Panc1 (cell line): ENCODE measurements around the gene MEGF11. TPM values are rescaled to one million over a fixed set of nuclear protein-coding genes. Genes with fewer than 3 reads are reported as not detected.

Experiments
- ATAC-seq: fragments of 200-7000 bp; cut with Tn5 transposase; 2 replicates; pipeline ENCODE4 v1.9.1; 2020; ENCODE audit warnings: mild to moderate bottlenecking, moderate library complexity
- BruUV-seq: library from RNA; stranded (reverse); fragments of 400-500 nt; replicated peaks from 2 replicates; lab custom pipeline; 2021; lab: Mats Ljungman, UMichigan
- CTCF ChIA-PET: fragments of 300-600 bp; sonication (Branson Sonifier 250); formaldehyde crosslinking; loops from one replicate; lab custom pipeline; 2022; ENCODE audit warnings: antibody characterized with exemption; lab: Charles Lee
- POLR2A ChIA-PET: fragments of 300-600 bp; sonication (Branson Sonifier 250); formaldehyde crosslinking; loops from one replicate; lab custom pipeline; 2022; ENCODE audit warnings: antibody characterized with exemption; lab: Charles Lee
- DNase-seq: peaks from one replicate; pipeline ENCODE4 v3.0.0-alpha.2; 2010; ENCODE audit warnings: low read depth, low spot score
- H3K27ac ChIP-seq: 2 replicates; pipeline ENCODE4 v1.5.1; 2011; ENCODE audit warnings: mild to moderate bottlenecking, low read length, inconsistent platforms
- H3K27me3 ChIP-seq: fragments of 200-500 bp; sonication (Bioruptor generic); 2 replicates; pipeline ENCODE4 v1.6.0; 2014; ENCODE audit warnings: low read length, inconsistent platforms; ENCODE audit not compliant: control insufficient read depth, insufficient read depth
- H3K36me3 ChIP-seq: fragments of 200-500 bp; sonication (Bioruptor generic); 2 replicates; pipeline ENCODE4 v1.5.1; 2014; ENCODE audit warnings: inconsistent platforms, mild to moderate bottlenecking, low read length, moderate library complexity; ENCODE audit not compliant: control insufficient read depth, insufficient read depth
- H3K4me1 ChIP-seq: 2 replicates; pipeline ENCODE4 v1.5.1; 2011; ENCODE audit warnings: inconsistent platforms, mild to moderate bottlenecking, low read length, moderate library complexity; ENCODE audit not compliant: control insufficient read depth, insufficient read depth
- H3K4me3 ChIP-seq, 2 experiments: 2 replicates each; pipeline ENCODE4 v1.5.1; 2011 to 2012; ENCODE audit warnings: low read depth in 2 of 2, low read length in 2 of 2, mild to moderate bottlenecking in 2 of 2, inconsistent platforms in 1 of 2, moderate library complexity in 1 of 2
- H3K9me3 ChIP-seq: fragments of 200-500 bp; sonication (Bioruptor generic); 2 replicates; pipeline ENCODE4 v1.5.1; 2014; ENCODE audit warnings: low read depth, mild to moderate bottlenecking, inconsistent platforms, low read length, moderate library complexity; ENCODE audit not compliant: control insufficient read depth, insufficient read depth
- POLR2AphosphoS5 ChIP-seq: IDR thresholded peaks from 2 replicates; pipeline ENCODE4 v1.6.1; 2012; ENCODE audit warnings: mild to moderate bottlenecking, low read depth, low read length, moderate library complexity
- SIN3A ChIP-seq: IDR thresholded peaks from 2 replicates; pipeline ENCODE4 v1.6.1; 2012; ENCODE audit warnings: low read depth, mild to moderate bottlenecking, low read length, moderate library complexity, borderline replicate concordance; ENCODE audit not compliant: insufficient read depth
- TCF7L2 ChIP-seq: IDR thresholded peaks from 2 replicates; pipeline ENCODE4 v1.6.1; 2011; ENCODE audit warnings: mild to moderate bottlenecking, low read depth, low read length, inconsistent platforms
- in situ Hi-C: cut with HindIII; loops from 2 replicates; pipeline ENCODE4 v1.10.0; 2016; ENCODE audit warnings: low sequenced_read_pairs, low pct_unique_long_range_greater_than_20kb
- intact Hi-C: fragments of 100-400 bp; cut with micrococcal nuclease; formaldehyde crosslinking; loops from one replicate; pipeline ENCODE4 v1.10.0; 2022; ENCODE audit not compliant: unreplicated experiment
- total RNA-seq: library from RNA; stranded (reverse); gene quantifications from one replicate; pipeline ENCODE4 v1.2.1, GENCODE V29; 2021; ENCODE audit not compliant: unreplicated experiment
- TF ChIP-seq, protein P1 (sequence below): fragments of 450-650 bp; IDR thresholded peaks from 2 replicates; pipeline ENCODE4 v1.5.1; 2017; ENCODE audit warnings: mild to moderate bottlenecking
- TF ChIP-seq, protein P2 (sequence below), 2 experiments: IDR thresholded peaks; 2 replicates each; pipeline ENCODE4 v1.6.1; 2011 to 2012; ENCODE audit warnings: low read depth in 2 of 2, control low read depth in 1 of 2, low read length in 1 of 2, mild to moderate bottlenecking in 1 of 2, moderate library complexity in 1 of 2; ENCODE audit not compliant: insufficient read depth in 1 of 2

MEGF11 gene
- total RNA-seq, 1 experiment from 2014 or later: 0.95 TPM

DNA sequence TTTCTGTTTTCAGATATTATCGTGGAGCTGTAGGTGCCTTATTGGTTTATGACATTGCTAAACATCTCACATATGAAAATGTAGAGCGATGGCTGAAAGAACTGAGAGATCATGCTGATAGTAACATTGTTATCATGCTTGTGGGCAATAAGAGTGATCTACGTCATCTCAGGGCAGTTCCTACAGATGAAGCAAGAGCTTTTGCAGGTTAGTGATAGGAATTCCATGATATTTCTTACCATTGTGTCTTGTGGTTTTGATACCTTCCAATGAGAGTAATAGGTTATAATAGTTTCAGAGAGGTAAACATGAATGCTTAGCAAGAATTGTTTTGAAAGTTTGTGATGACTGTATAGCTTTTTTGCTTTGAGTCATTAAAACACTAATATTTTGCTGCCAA, 375.8 kb downstream of the MEGF11 start:
- ATAC-seq: no peak
- BruUV-seq: no TSS peak
- ChIA-PET CTCF (no interaction called here), POLR2A (interaction anchor here (0.5 kb wide), 1 partner anchor 157 kb away, joined by 3 read pairs; no protein-coding TSS in a partner anchor)
- no peak overlapping the region for H3K27ac ChIP-seq
- intact Hi-C loops: no loop called here
- H3K4me3 ChIP-seq: no peak overlapping the region
- peaks cover 40% of the 10 kb centered on the region for H3K36me3 ChIP-seq
- in situ Hi-C loops: no loop called here
- H3K27me3 ChIP-seq: no peaks in the 10 kb centered on the region
- TF ChIP-seq, protein P1, sequence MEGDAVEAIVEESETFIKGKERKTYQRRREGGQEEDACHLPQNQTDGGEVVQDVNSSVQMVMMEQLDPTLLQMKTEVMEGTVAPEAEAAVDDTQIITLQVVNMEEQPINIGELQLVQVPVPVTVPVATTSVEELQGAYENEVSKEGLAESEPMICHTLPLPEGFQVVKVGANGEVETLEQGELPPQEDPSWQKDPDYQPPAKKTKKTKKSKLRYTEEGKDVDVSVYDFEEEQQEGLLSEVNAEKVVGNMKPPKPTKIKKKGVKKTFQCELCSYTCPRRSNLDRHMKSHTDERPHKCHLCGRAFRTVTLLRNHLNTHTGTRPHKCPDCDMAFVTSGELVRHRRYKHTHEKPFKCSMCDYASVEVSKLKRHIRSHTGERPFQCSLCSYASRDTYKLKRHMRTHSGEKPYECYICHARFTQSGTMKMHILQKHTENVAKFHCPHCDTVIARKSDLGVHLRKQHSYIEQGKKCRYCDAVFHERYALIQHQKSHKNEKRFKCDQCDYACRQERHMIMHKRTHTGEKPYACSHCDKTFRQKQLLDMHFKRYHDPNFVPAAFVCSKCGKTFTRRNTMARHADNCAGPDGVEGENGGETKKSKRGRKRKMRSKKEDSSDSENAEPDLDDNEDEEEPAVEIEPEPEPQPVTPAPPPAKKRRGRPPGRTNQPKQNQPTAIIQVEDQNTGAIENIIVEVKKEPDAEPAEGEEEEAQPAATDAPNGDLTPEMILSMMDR: no peak
- no peak for TF ChIP-seq POLR2AphosphoS5
- TF ChIP-seq, protein P2, sequence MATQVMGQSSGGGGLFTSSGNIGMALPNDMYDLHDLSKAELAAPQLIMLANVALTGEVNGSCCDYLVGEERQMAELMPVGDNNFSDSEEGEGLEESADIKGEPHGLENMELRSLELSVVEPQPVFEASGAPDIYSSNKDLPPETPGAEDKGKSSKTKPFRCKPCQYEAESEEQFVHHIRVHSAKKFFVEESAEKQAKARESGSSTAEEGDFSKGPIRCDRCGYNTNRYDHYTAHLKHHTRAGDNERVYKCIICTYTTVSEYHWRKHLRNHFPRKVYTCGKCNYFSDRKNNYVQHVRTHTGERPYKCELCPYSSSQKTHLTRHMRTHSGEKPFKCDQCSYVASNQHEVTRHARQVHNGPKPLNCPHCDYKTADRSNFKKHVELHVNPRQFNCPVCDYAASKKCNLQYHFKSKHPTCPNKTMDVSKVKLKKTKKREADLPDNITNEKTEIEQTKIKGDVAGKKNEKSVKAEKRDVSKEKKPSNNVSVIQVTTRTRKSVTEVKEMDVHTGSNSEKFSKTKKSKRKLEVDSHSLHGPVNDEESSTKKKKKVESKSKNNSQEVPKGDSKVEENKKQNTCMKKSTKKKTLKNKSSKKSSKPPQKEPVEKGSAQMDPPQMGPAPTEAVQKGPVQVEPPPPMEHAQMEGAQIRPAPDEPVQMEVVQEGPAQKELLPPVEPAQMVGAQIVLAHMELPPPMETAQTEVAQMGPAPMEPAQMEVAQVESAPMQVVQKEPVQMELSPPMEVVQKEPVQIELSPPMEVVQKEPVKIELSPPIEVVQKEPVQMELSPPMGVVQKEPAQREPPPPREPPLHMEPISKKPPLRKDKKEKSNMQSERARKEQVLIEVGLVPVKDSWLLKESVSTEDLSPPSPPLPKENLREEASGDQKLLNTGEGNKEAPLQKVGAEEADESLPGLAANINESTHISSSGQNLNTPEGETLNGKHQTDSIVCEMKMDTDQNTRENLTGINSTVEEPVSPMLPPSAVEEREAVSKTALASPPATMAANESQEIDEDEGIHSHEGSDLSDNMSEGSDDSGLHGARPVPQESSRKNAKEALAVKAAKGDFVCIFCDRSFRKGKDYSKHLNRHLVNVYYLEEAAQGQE (IDR thresholded peaks at IDR 0.05; ENCODE audit: insufficient read depth in 1 of 2, low read depth in 2 of 2, low read length in 1 of 2): no peak
- no peak for TF ChIP-seq TCF7L2
- TF ChIP-seq SIN3A: no peak
- no peaks in the 10 kb centered on the region for H3K9me3 ChIP-seq
- no peaks in the 10 kb centered on the region for H3K4me1 ChIP-seq
- no peak for DNase-seq

DNA sequence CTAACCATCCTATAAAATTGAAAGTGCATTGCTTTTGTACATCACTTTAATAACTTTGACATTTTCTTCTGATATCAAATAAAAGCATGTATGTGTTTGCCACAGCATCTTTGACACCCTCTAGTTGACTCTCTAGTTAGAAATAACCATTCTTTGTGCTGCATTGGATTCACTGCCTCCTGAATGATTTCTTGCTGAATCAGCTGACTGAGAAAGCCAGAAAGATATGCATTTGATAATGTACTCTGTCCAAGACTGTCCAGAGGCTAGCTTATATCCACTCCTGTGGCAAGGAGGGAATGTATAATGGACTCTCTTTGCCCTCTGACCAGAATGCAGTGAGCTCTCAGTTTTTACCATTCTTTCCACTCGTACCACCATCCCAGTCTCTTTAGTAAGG, 378.1 kb downstream of the MEGF11 start:
- in situ Hi-C loops: no loop called here
- no TSS peak for BruUV-seq

More for the DNA sequence above, 378.1 kb downstream of the MEGF11 start:
- no peaks in the 10 kb centered on the region for H3K27me3 ChIP-seq
- DNase-seq (no peak), ATAC-seq (no peak)
- ChIA-PET POLR2A (no interaction called here), CTCF (no interaction called here)
- H3K4me1 ChIP-seq: peaks cover 2% of the 10 kb centered on the region; the same call in 1 of the 2 replicates
- H3K4me3 ChIP-seq: no peak overlapping the region
- H3K9me3 ChIP-seq: no peaks in the 10 kb centered on the region
- intact Hi-C loops: no loop called here
- TF ChIP-seq, protein P1: no peak
- TF ChIP-seq POLR2AphosphoS5 (no peak), SIN3A (no peak), TCF7L2 (no peak)
- TF ChIP-seq, protein P2 (IDR thresholded peaks at IDR 0.05; ENCODE audit: insufficient read depth in 1 of 2, low read depth in 2 of 2, low read length in 1 of 2): no peak
- H3K36me3 ChIP-seq: peaks cover 30% of the 10 kb centered on the region
- H3K27ac ChIP-seq: no peak overlapping the region
